HG03342 (cell line): ENCODE results near the gene NRTN.
"Not testable (repeated sequence)": the region's sequence is repeated elsewhere in the genome, so short reads cannot be mapped to it uniquely, and the experiment has no call there.

Source experiments
- ATAC-seq: cut with Tn5 transposase; IDR thresholded peaks from one replicate; pipeline ENCODE4 v1.9.1; 2021; ENCODE audit warnings: mild to moderate bottlenecking, moderate library complexity; ENCODE audit not compliant: unreplicated experiment

The NRTN gene

DNA sequence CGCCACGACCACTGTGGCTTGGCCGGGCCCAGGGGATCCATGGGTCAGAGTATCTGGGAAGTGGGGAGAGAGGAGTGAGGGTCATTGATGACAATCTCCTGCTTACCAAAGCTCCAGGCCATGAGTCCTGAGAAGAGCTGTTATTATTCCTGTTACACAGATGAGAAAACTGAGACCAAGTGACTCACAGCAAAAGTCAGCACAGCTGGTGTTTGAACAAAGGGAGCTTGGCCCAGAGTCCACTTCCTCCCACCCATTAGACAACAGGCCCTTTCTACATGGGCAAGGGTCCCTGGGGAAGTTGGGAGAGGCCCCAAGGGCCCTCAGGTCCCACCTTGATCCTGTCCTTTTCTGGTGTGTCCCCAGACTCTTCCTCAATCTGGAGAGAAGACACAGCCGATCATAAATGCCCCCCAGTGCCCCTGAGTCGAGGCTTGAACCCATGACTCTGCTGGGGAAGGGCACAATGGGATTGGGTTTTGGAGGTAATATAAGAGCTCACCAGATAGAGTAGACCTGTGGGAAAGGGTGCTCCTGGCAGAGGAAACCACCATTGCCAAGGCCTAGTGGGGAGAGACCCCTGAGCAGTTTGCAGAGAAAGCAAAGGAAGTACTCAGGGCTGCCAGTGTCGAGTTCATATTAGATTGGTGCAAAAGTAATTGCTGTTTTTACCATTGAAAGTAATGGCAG lies 27.8 kb downstream of the NRTN start:
- no peak for ATAC-seq

DNA sequence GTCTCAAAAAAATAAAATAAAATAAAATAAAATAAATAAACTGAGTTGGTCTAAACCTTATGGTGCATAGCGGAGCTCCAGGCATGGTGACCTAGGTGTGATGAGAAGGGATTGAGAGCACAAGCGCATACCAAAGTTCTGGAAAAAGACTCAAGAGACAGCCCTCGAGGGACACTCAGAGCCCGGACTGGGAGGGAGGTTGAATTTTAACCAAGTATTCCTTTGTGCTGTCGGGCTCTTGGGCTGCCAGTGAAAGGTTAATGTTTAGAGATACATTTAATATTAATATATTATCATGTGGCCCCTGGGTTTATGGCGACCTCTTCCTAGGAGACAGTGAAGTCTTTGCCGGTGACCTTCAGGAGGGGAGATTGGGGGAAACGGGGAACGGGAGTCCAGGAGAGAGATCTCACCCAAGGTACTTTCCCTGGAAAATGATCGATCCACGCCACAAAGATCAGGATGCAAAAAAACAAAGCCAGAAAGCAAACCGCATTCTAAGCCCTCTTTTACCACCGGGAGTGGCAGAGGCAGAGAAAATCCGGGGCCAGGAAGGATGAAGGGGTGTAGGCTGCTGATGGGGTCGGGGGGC lies 33.0 kb downstream of the NRTN start:
- ATAC-seq = no peak

- ATAC-seq = no peak
Observed at GRCh38 chr19:5838353-5839064, 33.6 kb downstream of the NRTN start.

DNA sequence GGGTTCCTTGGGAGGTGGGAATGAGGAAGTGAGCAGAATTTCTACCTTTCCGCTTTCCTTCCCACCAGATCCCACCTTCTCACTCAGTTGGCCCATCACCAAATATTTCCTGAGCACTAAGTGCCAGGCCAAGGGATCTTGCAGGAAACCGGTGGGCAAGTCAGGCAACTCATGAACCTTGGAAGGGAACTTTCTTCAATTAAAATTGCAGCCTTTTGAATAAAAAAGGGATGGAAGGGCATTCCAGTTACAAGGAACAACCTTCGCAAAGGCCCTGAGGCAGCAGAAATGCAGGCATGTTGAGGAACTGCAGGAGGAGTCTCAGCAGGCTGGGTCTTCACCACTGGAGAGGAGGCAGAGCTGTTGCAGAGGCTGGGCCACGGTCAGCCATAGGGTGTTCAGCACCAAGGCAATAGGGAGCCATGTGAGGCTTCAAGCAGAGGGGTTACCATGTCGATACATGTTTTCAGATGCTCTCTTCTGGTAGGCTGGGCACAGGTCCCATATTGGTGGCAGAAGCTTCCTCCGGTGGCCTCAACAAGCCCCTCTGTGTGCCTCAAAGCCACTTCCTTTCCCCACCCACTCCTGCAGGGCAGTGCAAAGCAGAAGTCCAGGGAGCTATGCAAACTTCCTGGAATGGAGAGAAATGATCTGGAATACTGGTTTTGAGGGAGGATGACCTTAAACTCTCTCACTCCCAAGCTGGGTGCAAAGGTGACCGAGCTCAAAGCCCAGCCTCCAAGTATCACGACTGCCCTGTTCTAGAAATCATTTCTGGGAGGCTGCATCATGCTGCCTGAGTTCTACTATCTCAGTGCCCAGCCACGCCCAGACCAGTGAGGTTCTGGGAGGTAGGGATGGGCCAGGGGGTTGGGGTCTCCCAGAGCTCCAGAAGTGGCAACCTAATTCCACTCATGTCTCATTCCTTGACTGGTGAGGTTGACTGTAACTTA lies 34.5 kb downstream of the NRTN start, which contains the start of gene FUT6:
Gene FUT6, minus strand, starts transcription at position 638 of the 953 bp plus-strand sequence. CDS start 7,135 bp downstream, outside the sequence.
- ATAC-seq = no peak

- not testable (repeated sequence) for ATAC-seq
Observed at GRCh38 chr19:5841735-5842111, 36.9 kb downstream of the NRTN start.

GRCh38 chr19:5843295-5843927 lies 38.5 kb downstream of the NRTN start:
- ATAC-seq = no peak

DNA sequence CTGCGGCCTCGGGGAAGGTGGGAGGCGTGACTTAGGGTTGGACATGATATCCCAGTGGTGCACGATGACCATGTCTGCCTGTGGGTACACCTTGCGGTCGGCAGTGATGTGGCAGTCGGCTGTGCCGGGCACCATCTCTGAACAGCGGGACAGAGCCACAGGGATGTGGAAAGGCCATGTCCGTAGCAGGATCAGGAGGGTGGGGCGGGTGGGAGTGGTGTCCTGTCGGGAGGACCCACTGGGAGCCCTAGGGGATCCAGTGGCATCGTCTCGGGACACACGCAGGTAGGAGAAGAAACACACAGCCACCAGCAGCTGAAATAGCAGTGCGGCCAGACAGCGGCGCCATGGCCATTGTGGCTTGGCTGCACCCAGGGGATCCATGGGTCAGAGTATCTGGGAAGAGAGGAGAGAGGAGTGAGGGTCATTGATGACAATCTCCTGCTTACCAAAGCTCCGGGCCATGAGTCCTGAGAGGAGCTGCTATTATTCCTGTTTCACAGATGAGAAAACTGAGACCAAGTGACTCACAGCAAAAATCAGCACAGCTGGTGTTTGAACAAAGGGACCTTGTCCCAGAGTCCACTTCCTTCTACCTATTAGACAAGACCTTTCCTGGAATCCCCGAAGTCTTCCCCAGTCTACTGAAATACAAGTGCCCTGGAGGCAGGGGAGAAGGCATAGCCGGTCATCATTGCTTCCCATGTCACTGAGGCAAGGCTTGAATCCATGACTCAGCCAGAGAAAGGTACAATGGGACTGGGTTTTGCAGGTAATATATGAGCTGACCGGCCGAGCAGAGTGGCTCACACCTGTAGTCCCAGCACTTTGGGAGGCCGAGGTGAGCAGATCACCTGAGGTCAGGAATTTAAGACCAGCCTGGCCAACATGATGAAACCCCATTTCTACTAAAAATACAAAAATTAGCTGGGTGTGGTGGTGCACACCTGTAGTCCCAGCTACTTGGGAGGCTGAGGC lies 39.9 kb downstream of the NRTN start:
- ATAC-seq = no peak

- ATAC-seq = not testable (repeated sequence)
Observed at GRCh38 chr19:5847846-5848245, 43.0 kb downstream of the NRTN start.

GRCh38 chr19:5848621-5849020 lies 43.8 kb downstream of the NRTN start:
- not testable (repeated sequence) for ATAC-seq

GRCh38 chr19:5850189-5850588 lies 45.3 kb downstream of the NRTN start:
- ATAC-seq = no peak

GRCh38 chr19:5850743-5851293 lies 46.0 kb downstream of the NRTN start:
- ATAC-seq = no peak

- no peak for ATAC-seq
Observed at GRCh38 chr19:5851302-5851701, 46.4 kb downstream of the NRTN start, which contains the start of gene FUT3. Gene FUT3, minus strand, starts transcription at chr19:5851449.

GRCh38 chr19:5854121-5854520 lies 49.3 kb downstream of the NRTN start:
- not testable (repeated sequence) for ATAC-seq

DNA sequence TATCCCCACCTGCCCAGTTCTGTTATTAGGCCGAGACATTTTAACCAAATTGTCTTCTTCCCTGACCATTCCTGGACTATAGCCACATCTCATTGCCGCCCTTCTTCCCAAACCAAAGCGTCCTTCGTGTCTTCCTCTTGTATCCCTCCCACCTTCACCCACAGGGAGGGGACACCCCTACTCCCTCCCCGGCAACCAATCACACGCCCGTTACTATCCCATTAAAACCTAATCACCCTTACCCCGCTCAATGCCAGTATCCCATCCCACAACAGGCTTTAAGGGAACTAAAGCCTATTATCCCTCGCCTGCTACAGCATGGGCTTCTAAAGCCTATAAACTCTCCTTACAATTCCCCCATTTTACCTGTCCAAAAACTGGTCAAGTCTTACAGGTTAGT lies 50.3 kb downstream of the NRTN start:
- not testable (repeated sequence) for ATAC-seq

- ATAC-seq = no peak
Observed at GRCh38 chr19:5857203-5858081, 52.6 kb downstream of the NRTN start.

- ATAC-seq = no peak
Observed at GRCh38 chr19:5863030-5863665, 58.3 kb downstream of the NRTN start.

DNA sequence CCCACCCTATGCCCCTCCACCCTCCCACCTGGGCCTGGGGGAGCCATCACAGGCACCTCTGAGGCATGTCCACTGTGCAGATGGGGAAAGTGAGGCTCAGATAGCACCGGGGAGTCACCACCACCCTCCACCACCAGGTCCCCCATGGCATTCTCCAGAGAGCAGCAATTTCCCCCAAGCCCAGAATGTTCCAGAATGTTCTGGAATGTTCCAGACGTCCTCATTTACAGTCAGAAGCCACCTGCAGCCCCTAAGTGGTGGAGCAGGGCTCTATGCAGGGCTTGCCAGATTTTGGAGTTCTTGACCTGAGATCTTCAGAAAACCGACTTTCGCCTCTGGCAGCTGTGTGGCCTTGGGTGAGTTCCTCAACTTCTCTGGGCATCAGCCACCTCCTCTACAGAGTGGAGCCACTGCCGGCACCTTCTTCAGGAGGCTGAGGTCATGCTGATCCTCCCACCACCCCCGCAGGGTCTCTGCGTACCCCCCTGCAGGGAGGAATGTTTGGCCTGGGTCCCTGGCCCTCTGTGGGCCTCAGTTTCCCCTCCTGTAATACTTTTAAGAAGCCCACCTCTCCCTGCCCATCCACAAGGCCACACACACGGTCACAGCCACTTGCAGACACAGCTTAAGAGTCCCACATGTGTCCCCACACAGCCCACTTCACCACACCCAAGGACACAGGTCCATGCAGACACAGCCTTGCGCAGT lies 59.3 kb downstream of the NRTN start:
- ATAC-seq = no peak
